IPS DF 4.7 (cell line): ENCODE results near the gene UROC1.

Experiments used
- DNase-seq: peaks from one replicate; pipeline ENCODE4 v3.0.0-alpha.2; 2013; ENCODE audit warnings: low spot score; ENCODE audit errors: extremely low read depth

The UROC1 gene

GRCh38 chr3:126531051-126531330 is 13.4 kb upstream of the UROC1 start:
- DNase-seq = no peak

GRCh38 chr3:126530171-126531050 is 12.8 kb upstream of the UROC1 start:
- DNase-seq = no peak

GRCh38 chr3:126529585-126530170 is 12.1 kb upstream of the UROC1 start:
- DNase-seq = no peak

GRCh38 chr3:126528800-126529541 is 11.4 kb upstream of the UROC1 start:
- no peak for DNase-seq

GRCh38 chr3:126528419-126528799 is 10.8 kb upstream of the UROC1 start:
- no peak for DNase-seq

- no peak for DNase-seq
Measured at GRCh38 chr3:126527455-126528211, 10.1 kb upstream of the UROC1 start.

GRCh38 chr3:126527006-126527405 is 9.4 kb upstream of the UROC1 start:
- no peak for DNase-seq

GRCh38 chr3:126526668-126527005 is 9.1 kb upstream of the UROC1 start:
- no peak for DNase-seq

- no peak for DNase-seq
Measured at GRCh38 chr3:126525853-126526667, 8.5 kb upstream of the UROC1 start.

- no peak for DNase-seq
Measured at GRCh38 chr3:126525091-126525852, 7.7 kb upstream of the UROC1 start.

- DNase-seq = no peak
Measured at GRCh38 chr3:126524429-126524988, 6.9 kb upstream of the UROC1 start.

- DNase-seq = no peak
Measured at GRCh38 chr3:126523745-126524428, 6.3 kb upstream of the UROC1 start, which contains the start of gene CHST13. Gene CHST13 (plus strand): TSS chr3:126524155. CDS start chr3:126524333, 178 bp downstream.

GRCh38 chr3:126522363-126522788 is 4.8 kb upstream of the UROC1 start:
- DNase-seq = no peak

- no peak for DNase-seq
Measured at GRCh38 chr3:126521122-126521891, 3.7 kb upstream of the UROC1 start.

- DNase-seq = no peak
Measured at GRCh38 chr3:126519506-126520455, 2.2 kb upstream of the UROC1 start.

- no peak for DNase-seq
Measured at GRCh38 chr3:126518779-126519177, 1.2 kb upstream of the UROC1 start.
